T-helper 17 cell (primary cell): ENCODE results near the gene PCDH9. TPM values are rescaled to one million over a fixed set of nuclear protein-coding genes. Genes with fewer than 3 reads are reported as not detected.

Experiments used
- ATAC-seq: fragments of 150-1000 bp; cut with Tn5 transposase; 2 replicates; pipeline ENCODE4 v1.10.0; 2021; ENCODE audit warnings: mild to moderate bottlenecking, moderate library complexity
- DNase-seq, 3 donors: peaks; one replicate each; pipeline versions ENCODE4 v3.0.0 to v3.0.0-alpha.2; 2020 to 2021
- H3K9me3 ChIP-seq: one replicate; pipeline ENCODE4 v1.7.0; 2013; ENCODE audit warnings: low read length, mild to moderate bottlenecking; ENCODE audit not compliant: control insufficient read depth, poor library complexity, severe bottlenecking
- H3K27ac Mint-ChIP-seq: one replicate; pipeline ENCODE4 v1.8.0; 2022; ENCODE audit warnings: mild to moderate bottlenecking, moderate library complexity, mixed read lengths
- H3K27me3 Mint-ChIP-seq: one replicate; pipeline ENCODE4 v1.8.0; 2022; ENCODE audit warnings: mixed read lengths
- H3K36me3 Mint-ChIP-seq: one replicate; pipeline ENCODE4 v1.8.0; 2022; ENCODE audit warnings: low read depth, mixed read lengths
- H3K4me1 Mint-ChIP-seq: one replicate; pipeline ENCODE4 v1.8.0; 2022; ENCODE audit warnings: mild to moderate bottlenecking, mixed read lengths
- H3K4me3 Mint-ChIP-seq: one replicate; pipeline ENCODE4 v1.8.0; 2022; ENCODE audit warnings: mild to moderate bottlenecking, moderate library complexity, mixed read lengths
- total RNA-seq, 4 donors: library from RNA in 2 of 4; stranded (reverse) in 2 of 4; gene quantifications; one replicate each; pipeline ENCODE4 v1.2.3 and lab custom pipeline; 2022 to 2026

Gene PCDH9
- total RNA-seq, 2 donors from 2014 or later: 0.50 to 0.67 TPM

DNA sequence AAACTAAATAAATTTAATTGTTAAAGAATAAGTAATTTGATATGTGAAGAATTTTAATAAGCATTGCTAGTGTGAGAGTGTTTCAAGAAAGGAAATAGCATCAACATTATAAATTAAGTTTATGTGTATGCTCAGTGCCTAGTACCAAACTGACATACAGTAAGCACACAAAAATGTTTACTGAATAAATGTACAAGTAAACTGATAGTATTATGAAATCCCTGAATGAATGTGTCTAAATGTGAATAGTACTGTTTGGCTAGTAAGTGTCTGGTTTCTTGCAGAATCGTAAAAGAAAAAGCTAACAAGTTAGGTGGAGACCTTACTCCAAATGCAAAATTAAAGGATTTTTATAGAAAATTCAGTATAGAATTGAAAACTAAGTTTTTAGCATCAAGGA is 233.6 kb downstream of the PCDH9 start:
- no peaks in the 10 kb centered on the region for H3K4me1 Mint-ChIP-seq
- H3K9me3 ChIP-seq: no peaks in the 10 kb centered on the region
- no peak for ATAC-seq
- H3K36me3 Mint-ChIP-seq: no peaks in the 10 kb centered on the region
- DNase-seq: no peak
- no peaks in the 10 kb centered on the region for H3K27me3 Mint-ChIP-seq
- no peak overlapping the region for H3K4me3 Mint-ChIP-seq
- H3K27ac Mint-ChIP-seq: no peak overlapping the region

DNA sequence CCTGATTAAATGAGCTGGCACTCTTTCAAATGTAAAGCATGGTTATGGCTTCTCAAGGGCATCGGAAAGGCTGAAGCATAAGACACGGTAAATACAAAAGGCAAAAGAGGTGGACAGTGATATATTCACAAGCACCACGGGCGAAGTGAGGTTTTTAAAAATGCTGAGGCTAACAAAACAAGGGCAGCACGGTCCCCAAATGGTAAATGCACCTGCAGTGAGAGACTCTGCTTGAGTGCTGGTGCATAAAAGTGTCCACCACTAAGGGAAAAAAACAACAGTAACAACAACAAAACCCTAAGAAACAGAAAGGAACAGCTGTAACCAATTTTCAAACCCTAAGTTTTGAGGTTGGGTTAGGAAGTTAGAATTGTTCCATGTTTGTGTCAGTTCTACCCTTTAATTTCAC is 234.9 kb downstream of the PCDH9 start:
- no peak for ATAC-seq
- Mint-ChIP-seq H3K4me3 (no peak overlapping the region), H3K27ac (no peak overlapping the region), H3K36me3 (no peaks in the 10 kb centered on the region), H3K4me1 (no peaks in the 10 kb centered on the region), H3K27me3 (no peaks in the 10 kb centered on the region)
- H3K9me3 ChIP-seq: no peaks in the 10 kb centered on the region
- DNase-seq: no peak

DNA sequence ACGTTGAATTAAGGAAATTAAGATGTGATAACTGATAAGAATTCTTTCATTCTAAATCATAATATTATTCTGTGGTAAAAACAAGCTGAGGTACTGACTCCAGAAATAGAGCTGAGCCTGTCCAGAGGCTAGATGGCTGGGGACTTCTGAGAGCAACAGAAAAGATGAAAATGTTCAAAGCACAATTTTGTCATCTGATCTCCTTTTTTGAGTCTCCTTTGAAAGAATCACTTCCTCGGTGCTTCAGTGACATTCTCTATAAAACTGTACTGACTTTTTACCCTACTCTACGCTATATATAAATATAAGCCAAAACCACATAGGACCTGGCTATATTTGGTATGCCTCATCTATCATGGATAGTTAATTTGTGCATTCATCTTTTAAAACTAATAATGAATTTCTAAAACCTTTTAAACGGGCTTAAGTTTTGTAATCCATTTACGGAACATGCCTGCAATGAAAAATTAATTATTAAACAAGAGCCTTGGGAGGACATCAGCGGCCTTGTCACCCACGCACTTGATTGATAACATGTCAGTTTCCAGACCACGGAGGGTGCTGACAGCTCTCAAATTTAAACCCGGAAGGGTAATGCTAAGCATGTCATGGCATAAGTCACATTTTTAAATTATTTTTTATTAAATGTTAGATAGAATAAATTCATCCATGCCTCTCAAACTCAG is 235.5 kb downstream of the PCDH9 start:
- no peaks in the 10 kb centered on the region for H3K27me3 Mint-ChIP-seq
- no peaks in the 10 kb centered on the region for H3K9me3 ChIP-seq

DNA sequence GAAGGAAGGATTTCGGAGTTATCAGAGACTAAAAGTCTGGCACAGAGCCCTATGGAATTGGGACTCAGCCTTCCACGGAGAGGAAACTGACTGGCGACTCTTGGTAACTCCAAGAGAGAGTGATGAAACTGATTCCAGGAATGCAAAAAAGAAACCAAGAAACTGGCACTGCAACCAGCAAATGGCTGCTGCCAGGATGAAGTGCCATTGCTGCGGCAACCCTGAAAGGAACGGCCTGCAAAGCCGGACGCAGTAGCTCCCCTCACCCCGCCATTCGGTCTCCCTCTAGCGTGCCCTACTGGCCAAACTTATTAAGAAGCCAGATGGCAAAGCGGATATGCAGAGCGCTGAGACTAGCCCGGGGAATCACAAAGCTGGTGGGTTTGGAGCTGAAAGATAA is 236.0 kb downstream of the PCDH9 start:
- H3K36me3 Mint-ChIP-seq: no peaks in the 10 kb centered on the region
- H3K4me1 Mint-ChIP-seq: no peaks in the 10 kb centered on the region
- no peak overlapping the region for H3K4me3 Mint-ChIP-seq
- H3K9me3 ChIP-seq: no peaks in the 10 kb centered on the region
- no peak for DNase-seq
- no peak overlapping the region for H3K27ac Mint-ChIP-seq
- no peaks in the 10 kb centered on the region for H3K27me3 Mint-ChIP-seq
- ATAC-seq: no peak

More for the DNA sequence above, 235.5 kb downstream of the PCDH9 start:
- Mint-ChIP-seq H3K36me3 (no peaks in the 10 kb centered on the region), H3K27ac (no peak overlapping the region), H3K4me1 (no peaks in the 10 kb centered on the region), H3K4me3 (no peak overlapping the region)
- no peak for ATAC-seq
- DNase-seq: no peak

DNA sequence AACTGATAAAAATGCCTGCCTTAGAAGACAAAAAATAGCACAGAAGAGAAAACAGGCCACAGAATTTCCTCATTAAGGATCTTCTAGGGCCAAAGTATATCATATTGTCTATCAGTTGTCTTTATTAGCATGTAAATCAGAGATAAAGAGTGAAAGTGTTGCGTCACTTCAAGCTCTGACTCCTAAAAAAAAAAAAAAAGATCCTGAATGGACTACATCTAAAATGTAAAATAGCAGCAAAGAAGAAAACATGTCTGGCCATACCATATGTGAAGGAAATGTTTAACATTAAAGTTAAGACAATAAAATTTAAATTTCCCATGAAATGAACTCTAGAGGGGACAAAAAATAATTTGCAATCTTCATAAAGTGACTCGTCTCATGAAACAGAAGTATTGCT is 237.4 kb downstream of the PCDH9 start:
- Mint-ChIP-seq H3K36me3 (no peaks in the 10 kb centered on the region), H3K4me3 (no peak overlapping the region), H3K27ac (no peak overlapping the region), H3K4me1 (no peaks in the 10 kb centered on the region), H3K27me3 (no peaks in the 10 kb centered on the region)
- H3K9me3 ChIP-seq: no peaks in the 10 kb centered on the region
- no peak for ATAC-seq
- DNase-seq: no peak

DNA sequence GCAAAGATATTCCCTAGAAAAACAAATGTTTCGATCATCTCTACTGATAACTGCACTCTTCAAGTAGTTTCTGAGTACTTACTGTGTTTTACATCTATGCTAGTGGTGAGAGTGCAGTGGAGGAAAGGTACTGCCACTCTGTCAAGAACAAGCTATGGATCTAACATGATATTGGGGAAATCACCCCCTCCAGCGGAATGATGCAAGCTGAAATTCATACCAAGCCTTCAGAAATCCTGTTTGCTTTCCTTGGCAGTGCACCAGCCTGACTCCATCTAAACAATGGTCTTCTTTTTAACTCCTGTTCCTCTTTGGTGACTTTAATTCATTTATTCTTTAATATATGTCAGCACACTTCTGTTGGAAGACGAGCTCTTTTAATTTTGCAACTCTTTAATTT is 238.0 kb downstream of the PCDH9 start:
- DNase-seq (no peak), ATAC-seq (no peak)
- H3K36me3 Mint-ChIP-seq: no peaks in the 10 kb centered on the region
- no peaks in the 10 kb centered on the region for H3K4me1 Mint-ChIP-seq
- no peaks in the 10 kb centered on the region for H3K27me3 Mint-ChIP-seq
- peak overlapping the region; percentile 3 for H3K4me3 Mint-ChIP-seq
- H3K27ac Mint-ChIP-seq: no peak overlapping the region
- H3K9me3 ChIP-seq: no peaks in the 10 kb centered on the region

DNA sequence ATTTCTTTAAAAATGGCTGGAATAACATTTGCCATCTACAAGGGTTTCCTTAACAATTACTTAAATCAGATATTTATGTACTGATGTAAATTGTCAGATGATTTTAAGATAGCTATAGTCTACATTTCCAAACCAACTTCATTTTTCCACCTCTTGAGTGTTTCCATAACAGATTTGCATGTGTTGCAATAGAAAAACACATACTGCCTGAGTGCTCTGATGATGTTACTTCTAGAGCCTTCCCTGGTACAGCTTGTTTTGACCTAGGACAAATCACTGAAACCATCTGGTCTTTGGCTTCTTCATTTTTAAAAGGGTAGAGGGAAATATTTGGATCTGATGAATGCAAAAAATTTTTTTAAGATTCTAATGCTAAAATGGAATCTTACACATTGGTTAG is 245.9 kb downstream of the PCDH9 start:
- no peak overlapping the region for H3K27ac Mint-ChIP-seq
- H3K36me3 Mint-ChIP-seq: no peaks in the 10 kb centered on the region
- no peaks in the 10 kb centered on the region for H3K27me3 Mint-ChIP-seq
- ATAC-seq: no peak
- no peak overlapping the region for H3K4me3 Mint-ChIP-seq
- H3K4me1 Mint-ChIP-seq: no peaks in the 10 kb centered on the region
- DNase-seq: no peak
- H3K9me3 ChIP-seq: no peaks in the 10 kb centered on the region

DNA sequence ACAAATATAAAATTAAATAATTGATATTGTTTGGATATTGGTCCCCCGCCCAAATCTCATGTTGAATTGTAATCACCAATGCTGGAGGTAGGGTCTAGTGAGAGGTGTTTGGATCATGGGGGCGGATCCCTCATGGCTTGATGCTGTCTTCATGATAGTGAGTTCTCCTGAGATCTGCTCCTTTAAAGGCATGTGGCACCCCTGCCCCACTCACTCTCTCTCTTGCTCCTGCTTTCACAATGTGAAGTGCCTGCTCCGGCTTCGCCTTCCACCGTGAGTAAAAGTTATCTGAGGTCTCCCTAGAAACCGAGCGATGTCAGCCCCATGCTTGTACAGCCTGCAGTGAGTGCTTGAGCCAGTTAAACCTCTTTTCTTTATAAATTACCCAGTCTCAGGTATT is 248.2 kb downstream of the PCDH9 start:
- H3K27ac Mint-ChIP-seq: no peak overlapping the region
- ATAC-seq: no peak
- H3K9me3 ChIP-seq: no peaks in the 10 kb centered on the region
- no peaks in the 10 kb centered on the region for H3K27me3 Mint-ChIP-seq
- H3K4me3 Mint-ChIP-seq: no peak overlapping the region
- H3K4me1 Mint-ChIP-seq: no peaks in the 10 kb centered on the region
- no peaks in the 10 kb centered on the region for H3K36me3 Mint-ChIP-seq
- no peak for DNase-seq

DNA sequence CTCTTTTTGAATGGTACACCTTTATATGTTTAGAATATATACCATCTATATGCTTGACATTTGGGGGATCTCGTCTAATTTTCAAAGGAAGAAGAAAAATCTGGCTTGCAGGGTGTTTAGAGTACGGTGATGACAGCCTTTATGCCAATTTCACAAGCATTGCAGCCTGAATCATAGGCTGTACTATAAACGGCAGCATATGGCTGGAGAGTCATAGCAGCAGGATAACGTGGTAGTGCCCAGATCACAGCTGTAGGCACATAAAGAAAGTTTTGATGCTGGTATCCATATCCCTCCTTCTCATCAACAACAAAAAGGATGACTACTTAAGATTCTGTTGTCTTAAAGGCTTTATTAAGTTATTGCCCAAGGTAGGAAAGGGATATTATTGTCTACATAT is 253.0 kb downstream of the PCDH9 start:
- no peaks in the 10 kb centered on the region for H3K9me3 ChIP-seq
- H3K27me3 Mint-ChIP-seq: no peaks in the 10 kb centered on the region
- ATAC-seq: no peak
- H3K4me1 Mint-ChIP-seq: no peaks in the 10 kb centered on the region
- no peak for DNase-seq
- no peak overlapping the region for H3K4me3 Mint-ChIP-seq
- H3K27ac Mint-ChIP-seq: no peak overlapping the region
- H3K36me3 Mint-ChIP-seq: no peaks in the 10 kb centered on the region

DNA sequence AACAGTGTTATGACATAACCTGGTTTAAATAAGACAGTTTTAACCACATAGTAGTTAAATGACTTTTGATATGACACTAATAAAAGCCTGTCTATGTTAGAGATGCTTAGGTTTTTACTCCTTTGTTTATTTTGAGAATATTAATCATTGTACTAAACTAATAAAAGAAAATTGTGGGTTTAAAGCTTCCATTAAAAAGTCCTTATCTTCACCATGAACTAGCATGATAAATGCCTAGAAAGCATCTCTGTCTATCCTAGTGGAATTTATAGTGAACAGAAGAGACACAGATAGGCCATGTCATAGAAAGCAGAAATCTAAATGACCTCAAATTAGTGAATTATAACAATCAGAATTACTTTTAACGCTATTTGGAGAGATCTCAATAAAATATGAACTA is 255.2 kb downstream of the PCDH9 start:
- Mint-ChIP-seq H3K4me3 (no peak overlapping the region), H3K27me3 (no peaks in the 10 kb centered on the region), H3K4me1 (no peaks in the 10 kb centered on the region), H3K36me3 (no peaks in the 10 kb centered on the region), H3K27ac (no peak overlapping the region)
- ATAC-seq (no peak), DNase-seq (no peak)
- no peaks in the 10 kb centered on the region for H3K9me3 ChIP-seq

DNA sequence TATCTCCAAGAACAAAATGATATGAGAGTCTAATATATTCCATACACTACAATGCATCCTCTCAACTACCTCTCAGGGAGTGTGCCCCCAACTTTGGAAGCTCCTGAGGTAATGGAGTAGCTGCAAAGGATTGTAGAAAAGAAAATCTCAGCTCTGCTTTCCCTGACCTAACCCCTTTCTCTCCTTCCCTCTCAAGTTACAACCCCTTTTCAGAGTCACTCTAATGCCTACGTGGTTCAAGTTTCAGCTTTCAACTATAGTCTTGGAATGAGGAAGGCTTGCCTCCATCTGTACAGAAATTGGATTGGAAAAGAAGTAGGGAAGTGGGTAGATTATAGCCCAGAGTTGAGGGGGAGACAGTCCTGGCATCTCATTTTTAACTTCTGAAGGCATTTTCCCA is 256.0 kb downstream of the PCDH9 start:
- H3K27ac Mint-ChIP-seq: no peak overlapping the region
- no peak for DNase-seq
- no peaks in the 10 kb centered on the region for H3K36me3 Mint-ChIP-seq
- H3K9me3 ChIP-seq: no peaks in the 10 kb centered on the region
- no peak overlapping the region for H3K4me3 Mint-ChIP-seq
- H3K4me1 Mint-ChIP-seq: no peaks in the 10 kb centered on the region
- H3K27me3 Mint-ChIP-seq: no peaks in the 10 kb centered on the region
- ATAC-seq: no peak

DNA sequence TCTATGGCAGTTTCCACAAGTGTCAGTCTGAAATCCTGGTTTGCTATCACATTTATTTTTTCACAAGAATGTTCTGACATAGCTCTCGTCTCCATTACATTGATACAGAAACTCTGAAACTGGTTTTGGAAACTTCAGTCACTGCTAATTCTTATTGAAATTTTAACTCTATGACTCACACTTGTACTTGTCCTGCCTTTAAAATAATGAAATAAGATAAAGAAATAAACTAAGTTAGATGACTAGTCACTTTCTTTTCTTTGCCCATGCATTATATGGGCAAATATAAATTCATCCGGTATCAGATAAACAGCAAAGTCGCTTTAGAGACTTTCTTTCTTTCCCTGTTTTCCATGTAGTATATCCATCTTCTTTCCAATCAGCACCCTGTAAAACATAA is 257.5 kb downstream of the PCDH9 start:
- Mint-ChIP-seq H3K27ac (no peak overlapping the region), H3K4me3 (no peak overlapping the region), H3K27me3 (no peaks in the 10 kb centered on the region), H3K4me1 (no peaks in the 10 kb centered on the region), H3K36me3 (no peaks in the 10 kb centered on the region)
- ATAC-seq (no peak), DNase-seq (no peak)
- no peaks in the 10 kb centered on the region for H3K9me3 ChIP-seq

DNA sequence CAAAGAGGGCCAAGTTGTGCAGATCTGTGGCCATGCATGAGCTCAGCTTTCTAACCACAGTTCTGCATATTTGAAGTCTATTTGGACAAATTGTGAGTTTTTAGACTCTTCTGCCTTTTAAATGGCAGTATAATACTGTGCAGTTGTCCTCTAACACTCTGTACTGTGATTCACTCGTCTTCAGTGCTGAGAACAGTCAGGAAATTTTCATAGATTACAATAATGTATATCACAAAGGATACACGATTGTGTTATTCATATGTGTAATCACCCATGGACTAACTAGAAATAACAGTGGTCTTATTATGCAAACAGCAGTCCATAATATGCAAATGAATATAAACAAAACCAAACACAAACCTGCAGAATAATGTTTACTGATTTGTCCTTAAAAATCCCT is 259.1 kb downstream of the PCDH9 start:
- H3K36me3 Mint-ChIP-seq: no peaks in the 10 kb centered on the region
- H3K27ac Mint-ChIP-seq: no peak overlapping the region
- DNase-seq: no peak
- no peak for ATAC-seq
- no peaks in the 10 kb centered on the region for H3K27me3 Mint-ChIP-seq
- H3K4me3 Mint-ChIP-seq: no peak overlapping the region
- H3K4me1 Mint-ChIP-seq: no peaks in the 10 kb centered on the region
- H3K9me3 ChIP-seq: no peaks in the 10 kb centered on the region

DNA sequence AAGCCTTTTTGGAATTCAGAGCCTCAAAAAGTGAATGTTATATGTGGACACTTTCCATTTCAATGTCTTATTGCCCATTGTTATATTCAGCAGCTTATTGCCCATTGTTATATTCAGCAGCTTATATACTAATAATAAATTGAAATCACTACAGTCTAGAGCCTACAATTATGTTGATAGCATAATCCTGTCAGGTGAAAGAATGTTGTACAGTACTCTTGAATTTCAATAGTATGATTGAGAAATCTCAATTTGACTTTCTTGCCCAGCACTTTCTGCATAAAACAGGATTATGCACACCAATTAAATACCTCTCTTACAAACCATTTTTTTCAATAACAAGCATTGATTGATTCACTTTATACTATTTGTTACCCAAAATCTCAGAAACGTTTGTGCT is 260.8 kb downstream of the PCDH9 start:
- no peaks in the 10 kb centered on the region for H3K36me3 Mint-ChIP-seq
- H3K27me3 Mint-ChIP-seq: no peaks in the 10 kb centered on the region
- no peak overlapping the region for H3K4me3 Mint-ChIP-seq
- ATAC-seq (no peak), DNase-seq (no peak)
- H3K27ac Mint-ChIP-seq: no peak overlapping the region
- H3K9me3 ChIP-seq: no peaks in the 10 kb centered on the region
- H3K4me1 Mint-ChIP-seq: no peaks in the 10 kb centered on the region
